NCI-H1694 (cell line): ENCODE data around the gene TMEM203.

Source experiments
- DNase-seq: peaks from one replicate; lab custom pipeline; 2025; lab: John Stamatoyannopoulos, UW

Gene TMEM203

DNA sequence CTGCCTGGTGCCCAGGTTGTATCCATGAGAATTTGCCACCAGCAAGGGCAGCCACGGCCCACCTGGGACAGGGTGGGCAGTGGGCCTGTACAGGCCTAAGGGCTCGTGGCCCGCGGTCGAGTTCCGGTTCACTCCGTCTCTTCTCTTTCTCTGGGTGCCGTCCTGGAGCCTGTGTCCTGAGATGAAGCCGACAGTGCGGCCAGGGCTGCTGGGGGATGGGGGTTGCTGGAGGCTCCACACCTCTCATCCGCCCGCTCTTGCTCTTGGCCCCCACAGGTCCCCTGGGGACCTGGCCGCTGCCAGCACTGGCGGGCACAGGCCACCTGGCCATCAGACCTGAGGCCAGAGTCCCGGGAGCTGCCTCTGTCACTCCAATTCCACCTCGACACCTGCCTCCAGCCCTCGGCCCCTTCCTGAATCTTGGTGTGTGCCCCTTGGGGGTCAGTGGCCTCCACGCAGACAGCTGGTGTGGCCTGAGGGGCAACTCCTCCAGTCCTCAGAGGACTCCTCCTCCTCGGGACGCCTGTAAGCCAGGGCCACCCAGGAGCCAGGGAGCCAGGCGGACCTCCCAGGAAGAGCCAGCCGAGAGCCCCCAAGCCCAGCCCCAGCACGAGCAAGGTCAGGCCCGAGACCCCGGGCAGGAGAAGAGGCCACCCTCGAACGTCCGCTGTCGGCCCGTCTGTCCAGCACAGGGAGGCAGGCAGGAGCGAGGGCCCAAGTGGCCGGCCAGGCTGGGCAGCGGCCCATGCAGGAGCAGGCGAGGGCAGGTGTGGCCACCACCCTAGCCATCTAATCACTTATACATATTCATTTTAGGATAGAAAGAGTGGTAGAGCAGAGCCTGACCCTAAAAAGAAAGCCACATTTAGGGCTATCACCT is 40.8 kb downstream of the TMEM203 start:
- DNase-seq = no peak

DNA sequence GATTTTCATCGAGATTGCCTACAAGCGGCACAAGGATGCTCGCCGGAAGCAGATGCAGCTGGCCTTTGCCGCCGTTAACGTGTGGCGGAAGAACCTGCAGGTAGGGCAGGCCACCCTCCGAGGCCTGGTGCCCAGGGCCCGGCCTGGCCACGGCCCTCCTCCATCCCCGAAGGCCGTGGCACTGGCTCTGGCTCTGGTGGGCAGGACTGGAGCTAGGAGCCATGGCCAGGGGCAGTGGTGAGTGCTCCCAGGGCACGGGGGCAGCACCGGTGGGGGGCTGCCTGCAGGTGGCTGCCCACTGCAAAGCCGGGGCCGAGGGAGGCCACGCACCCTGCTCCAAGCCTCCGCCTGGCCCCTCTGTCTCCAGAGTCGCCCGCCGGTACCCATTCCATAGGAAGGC is 41.6 kb downstream of the TMEM203 start:
- no peak for DNase-seq

DNA sequence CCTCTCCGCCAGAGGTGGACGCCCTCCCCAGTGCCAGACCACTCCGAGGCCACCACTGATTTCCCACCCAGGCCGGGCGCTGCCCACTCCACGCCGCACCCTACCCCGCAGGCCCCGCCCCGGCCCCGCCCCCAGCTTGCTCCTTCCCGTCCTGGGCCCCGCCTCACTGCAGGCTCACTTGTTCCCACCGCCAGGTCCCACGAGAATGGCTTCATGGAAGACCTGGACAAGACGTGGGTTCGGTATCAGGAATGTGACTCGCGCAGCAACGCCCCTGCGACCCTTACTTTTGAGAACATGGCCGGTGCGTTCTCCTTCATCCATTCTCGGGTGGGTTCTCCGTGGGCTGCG is 42.1 kb downstream of the TMEM203 start:
- no peak for DNase-seq

DNA sequence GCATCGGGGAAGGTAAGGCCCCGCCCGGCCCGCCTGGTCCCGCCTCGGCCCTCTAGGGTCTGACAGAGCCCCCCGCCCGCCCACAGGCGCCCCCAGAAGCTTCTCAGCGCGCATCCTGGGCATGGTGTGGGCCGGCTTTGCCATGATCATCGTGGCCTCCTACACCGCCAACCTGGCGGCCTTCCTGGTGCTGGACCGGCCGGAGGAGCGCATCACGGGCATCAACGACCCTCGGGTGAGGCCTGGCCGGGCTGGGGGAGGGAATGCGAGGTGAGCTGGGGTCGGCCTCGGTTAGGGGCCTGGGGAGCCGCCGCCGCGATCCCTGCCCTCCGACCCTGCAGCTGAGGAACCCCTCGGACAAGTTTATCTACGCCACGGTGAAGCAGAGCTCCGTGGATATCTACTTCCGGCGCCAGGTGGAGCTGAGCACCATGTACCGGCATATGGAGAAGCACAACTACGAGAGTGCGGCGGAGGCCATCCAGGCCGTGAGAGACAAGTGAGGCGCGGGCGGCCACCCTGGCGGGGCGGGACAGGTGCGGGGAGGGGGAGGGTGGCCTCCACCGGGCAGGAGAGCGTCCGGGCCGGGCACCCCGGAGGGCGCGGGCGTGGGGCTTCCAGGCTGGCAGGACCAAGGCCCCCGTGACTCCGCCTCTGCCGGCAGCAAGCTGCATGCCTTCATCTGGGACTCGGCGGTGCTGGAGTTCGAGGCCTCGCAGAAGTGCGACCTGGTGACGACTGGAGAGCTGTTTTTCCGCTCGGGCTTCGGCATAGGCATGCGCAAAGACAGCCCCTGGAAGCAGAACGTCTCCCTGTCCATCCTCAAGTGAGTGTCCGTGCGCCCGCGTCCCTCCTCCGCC is 42.7 kb downstream of the TMEM203 start:
- no peak for DNase-seq

DNA sequence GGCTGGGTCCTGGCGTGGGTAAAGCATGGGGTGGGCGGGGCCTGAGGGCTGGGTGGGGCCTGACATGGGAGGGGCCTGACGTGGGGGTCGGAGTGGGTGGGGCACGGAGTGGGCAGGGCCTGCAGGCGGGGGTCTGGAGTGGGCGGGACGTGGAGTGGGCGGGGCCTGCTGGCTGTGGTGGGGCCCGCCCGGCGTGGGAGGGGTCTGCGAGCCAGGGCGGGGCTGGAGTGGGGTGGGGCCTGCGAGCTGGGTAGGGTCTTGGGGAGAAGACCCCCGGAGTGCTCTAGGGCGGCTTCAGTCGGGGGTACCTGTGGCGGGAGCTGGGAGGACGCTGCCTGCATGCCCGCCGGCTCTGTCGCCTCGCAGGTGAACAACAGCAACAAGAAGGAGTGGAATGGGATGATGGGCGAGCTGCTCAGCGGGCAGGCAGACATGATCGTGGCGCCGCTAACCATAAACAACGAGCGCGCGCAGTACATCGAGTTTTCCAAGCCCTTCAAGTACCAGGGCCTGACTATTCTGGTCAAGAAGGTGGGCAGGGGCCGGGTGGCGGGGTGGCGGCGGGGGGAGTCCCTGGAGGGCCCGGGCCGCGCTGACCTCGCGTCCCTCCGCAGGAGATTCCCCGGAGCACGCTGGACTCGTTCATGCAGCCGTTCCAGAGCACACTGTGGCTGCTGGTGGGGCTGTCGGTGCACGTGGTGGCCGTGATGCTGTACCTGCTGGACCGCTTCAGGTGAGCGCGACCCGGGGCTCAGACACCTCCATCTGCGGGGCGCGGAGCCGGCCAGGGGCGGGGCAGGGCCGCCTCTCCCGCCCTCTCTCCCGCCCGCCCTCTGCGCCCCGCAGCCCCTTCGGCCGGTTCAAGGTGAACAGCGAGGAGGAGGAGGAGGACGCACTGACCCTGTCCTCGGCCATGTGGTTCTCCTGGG is 43.6 kb downstream of the TMEM203 start:
- no peak for DNase-seq

- no peak for DNase-seq
Observed at GRCh38 chr9:137160716-137161557, 44.5 kb downstream of the TMEM203 start.

GRCh38 chr9:137160054-137160425 is 45.4 kb downstream of the TMEM203 start:
- no peak for DNase-seq

- DNase-seq = no peak
Observed at GRCh38 chr9:137159105-137160053, 46.1 kb downstream of the TMEM203 start.

- DNase-seq = no peak
Observed at GRCh38 chr9:137158625-137159024, 46.8 kb downstream of the TMEM203 start.

- no peak for DNase-seq
Observed at GRCh38 chr9:137157618-137158415, 47.6 kb downstream of the TMEM203 start.

DNA sequence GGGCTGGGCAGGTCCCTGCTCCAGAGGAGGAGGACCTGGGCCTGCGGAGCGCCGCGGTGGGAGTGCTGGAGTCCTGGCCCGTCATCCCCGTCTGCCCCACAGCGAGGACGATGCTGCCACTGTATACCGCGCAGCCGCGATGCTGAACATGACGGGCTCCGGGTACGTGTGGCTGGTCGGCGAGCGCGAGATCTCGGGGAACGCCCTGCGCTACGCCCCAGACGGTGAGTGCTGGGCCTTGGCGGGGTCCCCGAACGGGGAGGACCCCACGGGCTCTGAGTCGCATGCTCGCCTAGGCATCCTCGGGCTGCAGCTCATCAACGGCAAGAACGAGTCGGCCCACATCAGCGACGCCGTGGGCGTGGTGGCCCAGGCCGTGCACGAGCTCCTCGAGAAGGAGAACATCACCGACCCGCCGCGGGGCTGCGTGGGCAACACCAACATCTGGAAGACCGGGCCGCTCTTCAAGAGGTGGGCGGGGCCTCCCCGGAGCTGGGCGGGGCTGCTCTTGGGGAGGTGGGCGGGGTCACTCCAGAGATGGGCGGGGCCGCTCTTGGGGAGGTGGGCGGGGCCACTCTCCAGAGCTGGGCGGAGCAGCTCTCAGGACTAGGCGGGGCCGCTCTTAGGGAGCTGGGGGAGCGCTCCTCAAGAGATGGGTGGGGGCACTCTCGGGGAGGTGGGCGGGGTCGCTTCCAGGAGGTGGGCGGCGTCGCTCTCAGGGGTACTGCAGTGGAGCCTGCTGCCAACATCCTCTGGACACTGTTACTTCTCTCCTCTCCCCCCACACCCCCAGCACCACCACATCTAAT is 48.7 kb downstream of the TMEM203 start:
- no peak for DNase-seq
